Measurements from ENCODE around the gene NTM.

Gene NTM

GRCh38 chr11:131637469-131638175 is 267.2 kb downstream of the NTM start:
- Histone ChIP-seq H3K4me2 (ENCODE audit: low read length) (no peak overlapping the region), H3K27me3 (ENCODE audit: control insufficient read depth, low read length) (no peaks in the 10 kb centered on the region), H3F3A (ENCODE audit: control insufficient read depth, insufficient read depth) (no peaks in the 10 kb centered on the region), H4K20me1 (ENCODE audit: control insufficient read depth, insufficient read depth, low read depth, low read length) (no peaks in the 10 kb centered on the region), H3K27ac (ENCODE audit: low read depth, low read length) (no peak overlapping the region), H3K9me3 (ENCODE audit: control insufficient read depth, insufficient read depth, low read length) (no peaks in the 10 kb centered on the region), H3K9me2 (replicated peaks; ENCODE audit: control insufficient read depth, low read length) (no peaks in the 10 kb centered on the region), H3K4me1 (ENCODE audit: control insufficient read depth, low read length) (no peaks in the 10 kb centered on the region), H3K79me2 (ENCODE audit: control insufficient read depth, low read length) (no peaks in the 10 kb centered on the region), H3K36me3 (ENCODE audit: control insufficient read depth, low read length) (no peaks in the 10 kb centered on the region), H3K4me3 (ENCODE audit: low read length) (no peak overlapping the region)
- TF ChIP-seq CTCF (IDR thresholded peaks at IDR 0.05; ENCODE audit: low read depth, low read length, poor library complexity, severe bottlenecking) (no peak), EZH2phosphoT487 (IDR thresholded peaks at IDR 0.05; ENCODE audit: borderline replicate concordance, low read length) (no peak)

- no peak overlapping the region for H3K4me3 ChIP-seq (ENCODE audit: low read length)
- no peaks in the 10 kb centered on the region; the same call in 1 of the 2 replicates for H3K27me3 ChIP-seq (ENCODE audit: control insufficient read depth, low read length)
- no peak overlapping the region for H3K27ac ChIP-seq (ENCODE audit: low read depth, low read length)
- H3K9me2 ChIP-seq (replicated peaks; ENCODE audit: control insufficient read depth, low read length): no peaks in the 10 kb centered on the region
- no peaks in the 10 kb centered on the region for H3K36me3 ChIP-seq (ENCODE audit: control insufficient read depth, low read length)
- H3K79me2 ChIP-seq (ENCODE audit: control insufficient read depth, low read length): no peaks in the 10 kb centered on the region
- H3F3A ChIP-seq (ENCODE audit: control insufficient read depth, insufficient read depth): no peaks in the 10 kb centered on the region
- H3K4me1 ChIP-seq (ENCODE audit: control insufficient read depth, low read length): no peaks in the 10 kb centered on the region
- no peaks in the 10 kb centered on the region for H3K9me3 ChIP-seq (ENCODE audit: control insufficient read depth, insufficient read depth, low read length)
- no peaks in the 10 kb centered on the region for H4K20me1 ChIP-seq (ENCODE audit: control insufficient read depth, insufficient read depth, low read depth, low read length)
- no peak for TF ChIP-seq CTCF (IDR thresholded peaks at IDR 0.05; ENCODE audit: low read depth, low read length, poor library complexity, severe bottlenecking)
- TF ChIP-seq EZH2phosphoT487 (IDR thresholded peaks at IDR 0.05; ENCODE audit: borderline replicate concordance, low read length): no peak
- no peak overlapping the region for H3K4me2 ChIP-seq (ENCODE audit: low read length)
Measured at GRCh38 chr11:131638889-131639288, 268.5 kb downstream of the NTM start.

GRCh38 chr11:131640320-131640719 is 269.9 kb downstream of the NTM start:
- H3K79me2 ChIP-seq (ENCODE audit: control insufficient read depth, low read length): no peaks in the 10 kb centered on the region
- H4K20me1 ChIP-seq (ENCODE audit: control insufficient read depth, insufficient read depth, low read depth, low read length): no peaks in the 10 kb centered on the region
- no peaks in the 10 kb centered on the region for H3F3A ChIP-seq (ENCODE audit: control insufficient read depth, insufficient read depth)
- H3K4me1 ChIP-seq (ENCODE audit: control insufficient read depth, low read length): no peaks in the 10 kb centered on the region
- H3K27me3 ChIP-seq (ENCODE audit: control insufficient read depth, low read length): no peaks in the 10 kb centered on the region; the same call in 1 of the 2 replicates
- no peak overlapping the region for H3K4me3 ChIP-seq (ENCODE audit: low read length)
- no peak overlapping the region for H3K27ac ChIP-seq (ENCODE audit: low read depth, low read length)
- no peak overlapping the region for H3K4me2 ChIP-seq (ENCODE audit: low read length)
- H3K36me3 ChIP-seq (ENCODE audit: control insufficient read depth, low read length): no peaks in the 10 kb centered on the region
- TF ChIP-seq CTCF (IDR thresholded peaks at IDR 0.05; ENCODE audit: low read depth, low read length, poor library complexity, severe bottlenecking): no peak
- no peak for TF ChIP-seq EZH2phosphoT487 (IDR thresholded peaks at IDR 0.05; ENCODE audit: borderline replicate concordance, low read length)
- H3K9me3 ChIP-seq (ENCODE audit: control insufficient read depth, insufficient read depth, low read length): no peaks in the 10 kb centered on the region
- H3K9me2 ChIP-seq (replicated peaks; ENCODE audit: control insufficient read depth, low read length): no peaks in the 10 kb centered on the region
